Tibial artery (tissue), 4 donors: Measurements from ENCODE around the gene TMEM225B.

Experiments used
- DNase-seq, 2 donors: peaks; one replicate each; pipeline ENCODE4 v3.0.0-alpha.2; 2019
- H3K27ac ChIP-seq, 2 donors: fragments of 200-600 bp; sonication (generic) in 1 of 2; 1 replicate in 1 of 2; 2 replicates in 1 of 2; pipeline ENCODE4 v1.5.1; 2018 to 2019; ENCODE audit warnings: mild to moderate bottlenecking in 1 of 2
- H3K27me3 ChIP-seq, 2 donors: fragments of 200-600 bp; sonication (generic) in 1 of 2; one replicate each; pipeline versions ENCODE4 v1.5.1 to v1.6.0; 2016 to 2019
- H3K36me3 ChIP-seq, 3 donors: fragments of 200-600 bp; sonication (generic) in 2 of 3; one replicate each; pipeline ENCODE4 v1.5.1; 2016 to 2019; ENCODE audit warnings: mild to moderate bottlenecking in 2 of 3
- H3K4me1 ChIP-seq, 4 donors: fragments of 200-600 bp; sonication (generic) in 2 of 4; 1 replicate in 3 of 4; 2 replicates in 1 of 4; pipeline ENCODE4 v1.5.1; 2016 to 2019
- H3K4me3 ChIP-seq, 2 donors: fragments of 200-600 bp; sonication (generic) in 1 of 2; 1 replicate in 1 of 2; 2 replicates in 1 of 2; pipeline ENCODE4 v1.5.1; 2018 to 2019; ENCODE audit warnings: mild to moderate bottlenecking in 2 of 2
- H3K9me3 ChIP-seq, 3 donors: fragments of 200-600 bp; sonication (generic) in 1 of 3; one replicate each; pipeline ENCODE4 v1.5.1; 2016 to 2019
- CTCF ChIP-seq, 2 experiments: fragments of 200-600 bp in 1 of 2; fragments of 450-650 bp in 1 of 2; IDR thresholded peaks; one replicate each; pipeline ENCODE4 v1.5.1; 2017 to 2019; ENCODE audit warnings: antibody characterized with exemption in 2 of 2, mild to moderate bottlenecking in 1 of 2, moderate library complexity in 1 of 2
- intact Hi-C: fragments of 100-400 bp; cut with DNase I; formaldehyde crosslinking; loops from one replicate; pipeline ENCODE4 v1.15.0; 2023; ENCODE audit warnings: low total_unique reads

Gene TMEM225B

GRCh38 chr7:99554939-99555338, 43.1 kb upstream of the TMEM225B start:
- intact Hi-C loops: loop anchor here (5.0 kb wide), 2 partner anchors 53 to 1273 kb away; partner anchors contain the start of genes BRI3, ZKSCAN5 and ZNF394
- Histone ChIP-seq H3K9me3 (no peaks in the 10 kb centered on the region), H3K4me3 (no peak overlapping the region), H3K27ac (no peak overlapping the region), H3K4me1 (peaks cover 0 to 39% (median 35%) of the 10 kb centered on the region in 4 donors), H3K27me3 (no peaks in the 10 kb centered on the region), H3K36me3 (peaks cover 0 to 25% (median 4%) of the 10 kb centered on the region in 3 donors)
- no peak for DNase-seq
- no peak for TF ChIP-seq CTCF (IDR thresholded peaks at IDR 0.05)

- H3K27ac ChIP-seq: peak overlapping the region; percentile 97
- TF ChIP-seq CTCF (IDR thresholded peaks at IDR 0.05): no peak
- intact Hi-C loops: loop anchor here (5.0 kb wide), 1 partner anchor 55 kb away; the partner anchor contains the start of genes ZKSCAN5 and ZNF394
- peak overlapping the region; percentile 86 to 88 for H3K4me3 ChIP-seq
- DNase-seq: peak in 1 of 2 donors; percentile 16
- H3K4me1 ChIP-seq: peaks cover 0 to 36% (median 32%) of the 10 kb centered on the region in 4 donors
- peaks cover 16 to 44% (median 24%) of the 10 kb centered on the region in 3 donors for H3K36me3 ChIP-seq
- no peaks in the 10 kb centered on the region for H3K9me3 ChIP-seq
- H3K27me3 ChIP-seq: no peaks in the 10 kb centered on the region
These were observed 40.9 kb upstream of the TMEM225B start for GRCh38 chr7:99557196-99557607.

GRCh38 chr7:99557940-99558305, 40.1 kb upstream of the TMEM225B start:
- peaks cover 0 to 38% (median 27%) of the 10 kb centered on the region in 4 donors for H3K4me1 ChIP-seq
- H3K27ac ChIP-seq: peak overlapping the region; percentile 97
- no peak for DNase-seq
- intact Hi-C loops: loop anchor here (5.0 kb wide), 1 partner anchor 56 kb away; the partner anchor contains the start of genes ZKSCAN5 and ZNF394
- H3K4me3 ChIP-seq: peak overlapping the region; percentile 86 to 88
- H3K9me3 ChIP-seq: no peaks in the 10 kb centered on the region
- peaks cover 23 to 52% (median 27%) of the 10 kb centered on the region in 3 donors for H3K36me3 ChIP-seq
- TF ChIP-seq CTCF (IDR thresholded peaks at IDR 0.05): no peak
- no peaks in the 10 kb centered on the region for H3K27me3 ChIP-seq

- Histone ChIP-seq H3K4me3 (peak within 1 kb of the TSS; percentile 86 to 88), H3K36me3 (peaks cover 28 to 58% (median 31%) of the 10 kb centered on the region in 3 donors), H3K27me3 (no peaks in the 10 kb centered on the region), H3K4me1 (peaks cover 0 to 38% (median 27%) of the 10 kb centered on the region in 4 donors), H3K9me3 (no peaks in the 10 kb centered on the region), H3K27ac (peak within 1 kb of the TSS; percentile 97)
- peak; percentile 93 to 96 for DNase-seq
- intact Hi-C loops: loop anchor here (5.0 kb wide), 1 partner anchor 56 kb away; the partner anchor contains the start of genes ZKSCAN5 and ZNF394
- no peak for TF ChIP-seq CTCF (IDR thresholded peaks at IDR 0.05)
These were observed 39.5 kb upstream of the TMEM225B start, which contains the start of gene ZNF655 for GRCh38 chr7:99558306-99559174. TSS of gene ZNF655 (plus strand) at chr7:99558642. CDS start at chr7:99560560, 1,918 bp downstream.

GRCh38 chr7:99559175-99559915, 38.7 kb upstream of the TMEM225B start:
- intact Hi-C loops: loop anchor here (5.0 kb wide), 1 partner anchor 57 kb away; the partner anchor contains the start of genes ZKSCAN5 and ZNF394

More at GRCh38 chr7:99559175-99559915, 38.7 kb upstream of the TMEM225B start:
- Histone ChIP-seq H3K27me3 (no peaks in the 10 kb centered on the region), H3K4me3 (peak overlapping the region; percentile 86 to 88), H3K4me1 (peaks cover 0 to 38% (median 27%) of the 10 kb centered on the region in 4 donors), H3K9me3 (no peaks in the 10 kb centered on the region), H3K36me3 (peaks cover 33 to 66% (median 36%) of the 10 kb centered on the region in 3 donors), H3K27ac (peak overlapping the region; percentile 97)
- TF ChIP-seq CTCF (IDR thresholded peaks at IDR 0.05): no peak
- DNase-seq: no peak
